Hepatocyte (in vitro differentiated cells): Measurements from ENCODE around the gene VAV3. TPM values are rescaled to one million over a fixed set of nuclear protein-coding genes. Genes with fewer than 3 reads are reported as not detected.

Experiments
- DNase-seq: peaks from one replicate; pipeline ENCODE4 v3.0.0-alpha.2; 2016; ENCODE audit warnings: low spot score
- H2AFZ ChIP-seq: fragments of 200-600 bp; sonication (generic); 2 replicates; pipeline ENCODE4 v1.6.0; 2016; ENCODE audit warnings: antibody characterized with exemption, mild to moderate bottlenecking
- H3K27ac ChIP-seq: fragments of 200-600 bp; sonication (generic); 2 replicates; pipeline ENCODE4 v1.5.1; 2016; ENCODE audit warnings: mild to moderate bottlenecking
- H3K27me3 ChIP-seq: fragments of 200-600 bp; sonication (generic); 2 replicates; pipeline ENCODE4 v1.6.1; 2016
- H3K36me3 ChIP-seq: fragments of 200-600 bp; sonication (generic); replicated peaks from 2 replicates; pipeline ENCODE4 v1.5.1; 2016; ENCODE audit warnings: low read depth; ENCODE audit not compliant: insufficient read depth
- H3K4me1 ChIP-seq: fragments of 200-600 bp; sonication (generic); 2 replicates; pipeline ENCODE4 v1.5.1; 2016; ENCODE audit warnings: mild to moderate bottlenecking, moderate library complexity; ENCODE audit not compliant: insufficient read depth
- H3K4me2 ChIP-seq: fragments of 200-600 bp; sonication (generic); 2 replicates; pipeline ENCODE4 v1.6.0; 2016
- H3K4me3 ChIP-seq: fragments of 200-600 bp; sonication (generic); 2 replicates; pipeline ENCODE4 v1.5.1; 2016; ENCODE audit warnings: mild to moderate bottlenecking
- H3K79me2 ChIP-seq: fragments of 200-600 bp; sonication (generic); 2 replicates; pipeline ENCODE4 v1.6.0; 2017; ENCODE audit warnings: mild to moderate bottlenecking
- H3K9me2 ChIP-seq: fragments of 200-600 bp; sonication (generic); replicated peaks from 2 replicates; pipeline ENCODE4 v1.6.0; 2017; ENCODE audit warnings: mild to moderate bottlenecking; ENCODE audit not compliant: insufficient read depth
- H3K9me3 ChIP-seq: fragments of 200-600 bp; sonication (generic); 2 replicates; pipeline ENCODE4 v1.5.1; 2016; ENCODE audit warnings: low read depth, mild to moderate bottlenecking
- H4K20me1 ChIP-seq: fragments of 200-600 bp; sonication (generic); 2 replicates; pipeline ENCODE4 v1.6.0; 2016; ENCODE audit warnings: mild to moderate bottlenecking; ENCODE audit not compliant: insufficient read depth, poor library complexity, severe bottlenecking
- EZH2 ChIP-seq: fragments of 200-600 bp; sonication (generic); IDR thresholded peaks from 2 replicates; pipeline ENCODE4 v1.6.1; 2016; ENCODE audit warnings: antibody characterized with exemption, mild to moderate bottlenecking, borderline replicate concordance
- EZH2phosphoT487 ChIP-seq: fragments of 200-600 bp; sonication (generic); IDR thresholded peaks from one replicate; pipeline ENCODE4 v1.6.1; 2018; ENCODE audit warnings: antibody characterized with exemption, mild to moderate bottlenecking, low read depth, moderate library complexity; ENCODE audit not compliant: unreplicated experiment, severe bottlenecking
- WGBS: methylation state at CpG from one replicate; pipeline ENCODE4 v1.1.6; 2016; ENCODE audit warnings: low lambda C conversion rate; ENCODE audit errors: missing lambda C conversion rate; 5-methylcytosine and 5-hydroxymethylcytosine counted together
- polyA plus RNA-seq: library from polyadenylated mRNA; unstranded; fragments of >200 nt; fragmentation: Nextera tagmentation; extraction: Ambion mirVana; gene quantifications from 2 replicates; pipeline ENCODE4 v1.2.1, GENCODE V29; 2016
- total RNA-seq: library from RNA; depleted of rRNA; stranded (reverse); fragments of >200 nt; gene quantifications from 2 replicates; pipeline ENCODE4 v1.2.3, GENCODE V29; 2014
- TF ChIP-seq, protein P1 (sequence below): fragments of 200-600 bp; sonication (generic); IDR thresholded peaks from 2 replicates; pipeline ENCODE4 v1.5.1; 2016; ENCODE audit warnings: antibody characterized with exemption, mild to moderate bottlenecking; ENCODE audit not compliant: poor library complexity

VAV3 gene
- total and polyA plus RNA-seq, 2 experiments from 2014 or later: 12.3 to 40.5 TPM

GRCh38 chr1:107692580-107693345, 272.2 kb downstream of the VAV3 start:
- no peak overlapping the region for H3K27ac ChIP-seq
- H4K20me1 ChIP-seq: no peaks in the 10 kb centered on the region
- no peaks in the 10 kb centered on the region for H3K9me3 ChIP-seq
- no peaks in the 10 kb centered on the region for H3K9me2 ChIP-seq
- no peak overlapping the region for H3K4me2 ChIP-seq
- DNase-seq: no peak
- no peak overlapping the region for H2AFZ ChIP-seq
- H3K4me3 ChIP-seq: no peak overlapping the region
- H3K4me1 ChIP-seq: peaks cover 4% of the 10 kb centered on the region
- TF ChIP-seq, protein P1, sequence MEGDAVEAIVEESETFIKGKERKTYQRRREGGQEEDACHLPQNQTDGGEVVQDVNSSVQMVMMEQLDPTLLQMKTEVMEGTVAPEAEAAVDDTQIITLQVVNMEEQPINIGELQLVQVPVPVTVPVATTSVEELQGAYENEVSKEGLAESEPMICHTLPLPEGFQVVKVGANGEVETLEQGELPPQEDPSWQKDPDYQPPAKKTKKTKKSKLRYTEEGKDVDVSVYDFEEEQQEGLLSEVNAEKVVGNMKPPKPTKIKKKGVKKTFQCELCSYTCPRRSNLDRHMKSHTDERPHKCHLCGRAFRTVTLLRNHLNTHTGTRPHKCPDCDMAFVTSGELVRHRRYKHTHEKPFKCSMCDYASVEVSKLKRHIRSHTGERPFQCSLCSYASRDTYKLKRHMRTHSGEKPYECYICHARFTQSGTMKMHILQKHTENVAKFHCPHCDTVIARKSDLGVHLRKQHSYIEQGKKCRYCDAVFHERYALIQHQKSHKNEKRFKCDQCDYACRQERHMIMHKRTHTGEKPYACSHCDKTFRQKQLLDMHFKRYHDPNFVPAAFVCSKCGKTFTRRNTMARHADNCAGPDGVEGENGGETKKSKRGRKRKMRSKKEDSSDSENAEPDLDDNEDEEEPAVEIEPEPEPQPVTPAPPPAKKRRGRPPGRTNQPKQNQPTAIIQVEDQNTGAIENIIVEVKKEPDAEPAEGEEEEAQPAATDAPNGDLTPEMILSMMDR: no peak
- no peaks in the 10 kb centered on the region for H3K27me3 ChIP-seq
- no peaks in the 10 kb centered on the region for H3K79me2 ChIP-seq
- no peaks in the 10 kb centered on the region for H3K36me3 ChIP-seq
- 39% methylated on average over 8 of the region's 8 CpGs for WGBS

DNA sequence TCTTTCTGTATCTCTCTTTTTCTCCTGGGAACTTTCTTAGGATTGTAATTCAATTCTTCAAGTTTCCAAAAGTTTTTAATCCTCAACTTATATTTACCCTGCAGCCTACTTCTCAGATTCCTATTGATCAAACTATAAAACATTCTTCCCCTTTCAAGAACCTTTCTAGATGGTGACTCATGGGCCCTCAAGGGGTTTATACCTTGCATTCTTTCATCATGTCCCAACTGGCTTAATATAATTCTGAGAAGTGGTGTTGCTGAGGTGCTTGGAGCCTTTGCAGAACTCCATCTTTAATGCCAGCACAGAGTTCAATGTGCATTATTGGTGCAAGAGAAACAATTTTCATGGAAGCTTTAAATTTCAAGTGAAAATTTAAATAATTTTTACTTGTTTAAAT, 273.4 kb downstream of the VAV3 start:
- Histone ChIP-seq H3K4me1 (peaks cover 4% of the 10 kb centered on the region), H4K20me1 (no peaks in the 10 kb centered on the region), H3K79me2 (peaks cover 2% of the 10 kb centered on the region), H3K27me3 (no peaks in the 10 kb centered on the region), H3K9me2 (no peaks in the 10 kb centered on the region), H3K27ac (no peak overlapping the region), H3K4me3 (no peak overlapping the region), H3K4me2 (no peak overlapping the region), H3K9me3 (no peaks in the 10 kb centered on the region), H2AFZ (no peak overlapping the region), H3K36me3 (no peaks in the 10 kb centered on the region)
- TF ChIP-seq, protein P1: no peak
- TF ChIP-seq EZH2: no peak
- no peak for TF ChIP-seq EZH2phosphoT487
- DNase-seq: no peak

- H2AFZ ChIP-seq: no peak overlapping the region
- WGBS: 88% methylated on average over 2 of the region's 2 CpGs
Observed at GRCh38 chr1:107690491-107690890, 274.5 kb downstream of the VAV3 start.

More at GRCh38 chr1:107690491-107690890, 274.5 kb downstream of the VAV3 start:
- Histone ChIP-seq H3K36me3 (no peaks in the 10 kb centered on the region), H3K4me3 (no peak overlapping the region), H3K9me2 (no peaks in the 10 kb centered on the region), H4K20me1 (no peaks in the 10 kb centered on the region), H3K79me2 (peaks cover 7% of the 10 kb centered on the region), H3K27ac (no peak overlapping the region), H3K27me3 (no peaks in the 10 kb centered on the region), H3K9me3 (no peaks in the 10 kb centered on the region), H3K4me2 (no peak overlapping the region), H3K4me1 (peaks cover 4% of the 10 kb centered on the region)
- TF ChIP-seq EZH2phosphoT487: no peak
- TF ChIP-seq, protein P1: no peak
- no peak for TF ChIP-seq EZH2
- no peak for DNase-seq
